HG03469 (cell line): Measurements from ENCODE around the gene ACVR2A.

Source experiments
- ATAC-seq: cut with Tn5 transposase; IDR thresholded peaks from one replicate; pipeline ENCODE4 v1.9.1; 2021; ENCODE audit warnings: mild to moderate bottlenecking, moderate library complexity, moderate number of reproducible peaks; ENCODE audit not compliant: unreplicated experiment

Gene ACVR2A

DNA sequence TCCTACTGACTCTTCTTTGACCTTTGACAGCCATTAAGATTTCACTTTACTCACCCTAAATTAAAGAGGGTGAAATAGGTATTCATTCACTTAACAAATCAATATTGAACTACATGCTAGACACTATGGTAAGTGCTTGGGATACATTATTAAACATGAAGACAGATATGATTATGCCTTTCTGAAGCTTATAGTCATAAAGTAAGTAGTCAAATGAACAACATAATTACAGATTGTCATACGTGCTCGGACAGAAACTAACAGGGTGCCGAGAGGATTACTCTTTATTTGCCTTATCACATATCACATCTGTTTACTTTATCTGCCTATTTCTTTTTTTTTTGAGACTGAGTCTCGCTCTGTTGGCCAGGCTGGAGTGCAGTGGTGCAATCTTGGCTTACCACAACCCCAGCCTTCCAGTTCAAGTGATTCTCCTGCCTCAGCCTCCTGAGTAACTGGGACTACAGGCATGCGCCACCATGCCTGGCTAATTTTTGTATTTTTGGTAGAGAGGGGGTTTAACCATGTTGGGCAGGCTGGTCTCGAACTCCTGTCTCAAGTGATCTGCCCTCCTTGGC is 9.8 kb downstream of the ACVR2A start:
- no peak for ATAC-seq

DNA sequence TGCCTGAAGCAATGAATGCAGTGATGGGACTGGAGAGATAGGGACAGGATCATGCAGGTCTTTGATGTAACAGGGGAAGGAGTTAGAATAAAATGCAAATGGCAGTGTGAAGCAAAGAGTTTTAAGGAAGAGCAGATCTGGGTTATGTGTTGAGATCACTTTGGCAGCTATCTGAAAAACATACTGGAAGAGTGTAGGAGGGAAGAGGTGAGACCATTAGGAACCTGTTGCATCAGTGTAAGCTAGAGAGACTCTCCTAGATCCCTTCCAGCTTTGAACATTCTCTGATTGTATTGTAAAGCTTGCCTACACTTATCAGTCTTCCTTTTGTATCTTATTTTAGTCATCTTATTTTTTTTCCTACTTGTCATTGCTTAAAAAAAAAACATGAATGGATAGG is 10.5 kb downstream of the ACVR2A start:
- ATAC-seq = no peak

DNA sequence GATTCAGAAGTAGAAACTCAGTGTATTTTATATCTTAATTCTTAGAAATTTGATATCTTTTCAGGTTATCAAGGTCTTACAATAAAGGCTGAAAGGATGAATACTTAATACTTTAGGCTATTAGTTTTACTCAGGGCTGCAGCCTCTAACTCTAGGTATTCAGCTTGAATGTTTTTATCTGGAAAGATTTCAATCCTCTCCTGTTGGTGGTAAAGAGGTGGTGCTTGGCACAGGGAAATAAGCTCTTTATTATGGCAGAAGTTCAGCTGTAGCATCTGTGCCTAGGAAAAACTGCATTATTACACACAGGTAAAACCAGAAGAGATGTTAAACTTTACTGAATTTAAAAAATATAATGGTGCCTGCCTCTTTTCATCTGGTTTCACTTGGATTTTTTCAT is 11.1 kb downstream of the ACVR2A start:
- no peak for ATAC-seq

DNA sequence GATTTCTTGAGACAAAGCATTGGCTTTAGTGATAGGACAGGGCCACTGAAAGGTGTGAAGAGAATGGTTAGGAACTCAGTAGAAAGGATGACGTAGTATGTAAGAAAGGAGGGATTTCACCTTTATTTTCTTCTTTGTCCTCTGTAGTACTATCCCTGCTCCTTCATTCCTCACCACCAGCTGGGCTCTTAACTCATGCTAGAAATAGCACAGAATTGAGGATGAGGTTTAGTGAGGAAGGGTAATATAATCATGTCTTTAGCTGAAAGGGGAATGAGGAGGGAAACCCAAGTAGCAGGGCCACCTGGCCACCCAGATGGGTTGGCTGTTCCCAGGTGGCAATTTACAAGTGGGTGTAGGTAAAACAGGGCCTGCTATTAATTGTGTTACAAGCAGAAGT is 15.2 kb downstream of the ACVR2A start:
- ATAC-seq = no peak

DNA sequence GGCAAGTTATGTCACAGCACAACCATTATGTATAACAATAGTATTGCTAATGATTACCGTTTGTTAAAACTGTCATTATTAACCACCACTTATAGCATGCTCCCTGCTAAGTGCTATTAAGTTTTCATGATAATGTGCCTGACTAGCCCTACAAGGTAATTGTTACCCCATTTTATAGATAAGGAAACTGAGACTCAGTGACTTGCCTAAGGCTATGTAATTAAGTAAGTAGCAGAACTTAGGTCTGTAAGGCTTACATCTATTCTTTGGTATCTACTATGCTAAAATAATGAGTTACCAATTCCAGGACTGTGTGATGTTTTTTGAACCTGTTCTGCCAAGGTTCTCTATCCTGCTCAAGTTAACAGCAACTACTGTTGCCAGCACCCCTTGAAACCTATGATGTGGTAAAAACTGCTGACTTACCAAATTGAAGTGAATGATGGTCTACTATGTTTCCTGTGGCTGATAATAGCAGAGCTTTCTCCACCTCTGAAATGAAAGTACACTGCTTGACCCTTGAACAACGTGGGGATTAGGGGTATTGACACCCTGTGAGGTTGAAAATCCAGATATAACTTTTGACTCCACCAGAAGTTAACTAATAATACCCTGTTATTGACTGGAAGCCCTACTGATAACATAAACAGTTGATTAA is 18.2 kb downstream of the ACVR2A start:
- no peak for ATAC-seq

DNA sequence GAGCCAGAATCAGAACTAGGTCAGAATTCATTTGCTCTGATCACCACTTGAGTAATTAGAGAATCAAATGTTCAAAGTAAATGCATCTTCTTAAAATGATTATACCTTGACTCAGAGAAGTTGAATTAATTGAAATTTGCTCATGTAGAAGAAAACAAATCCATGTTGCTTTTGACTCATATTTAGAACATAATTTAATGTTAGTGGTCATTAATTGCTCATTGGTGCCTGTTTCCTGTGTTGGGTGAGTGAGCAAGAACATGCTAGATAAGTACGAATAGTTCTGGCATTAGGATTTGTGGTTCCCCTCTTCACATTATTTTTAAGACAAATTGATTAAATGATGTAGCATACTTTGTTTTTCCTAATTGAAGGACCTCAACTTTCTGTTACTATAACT is 19.0 kb downstream of the ACVR2A start:
- ATAC-seq = no peak

DNA sequence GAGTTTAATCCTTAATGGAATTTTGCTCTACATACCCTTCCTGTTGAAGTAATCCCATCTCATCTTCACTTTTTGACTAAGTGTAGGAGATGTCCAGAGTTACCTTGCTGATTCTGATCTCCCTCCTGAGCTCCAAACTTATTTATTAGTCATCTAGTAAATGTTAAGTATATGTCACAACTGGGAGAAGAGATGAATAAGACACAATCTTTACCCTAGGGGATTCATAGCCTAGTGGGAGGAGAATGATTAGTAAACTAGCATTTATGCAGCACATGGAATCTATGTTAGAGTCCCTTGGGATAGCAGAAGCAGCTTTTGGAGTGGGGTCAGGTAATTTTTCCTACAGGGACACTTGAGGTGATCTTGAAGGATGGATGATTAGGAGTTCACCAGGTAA is 20.7 kb downstream of the ACVR2A start:
- ATAC-seq = no peak

DNA sequence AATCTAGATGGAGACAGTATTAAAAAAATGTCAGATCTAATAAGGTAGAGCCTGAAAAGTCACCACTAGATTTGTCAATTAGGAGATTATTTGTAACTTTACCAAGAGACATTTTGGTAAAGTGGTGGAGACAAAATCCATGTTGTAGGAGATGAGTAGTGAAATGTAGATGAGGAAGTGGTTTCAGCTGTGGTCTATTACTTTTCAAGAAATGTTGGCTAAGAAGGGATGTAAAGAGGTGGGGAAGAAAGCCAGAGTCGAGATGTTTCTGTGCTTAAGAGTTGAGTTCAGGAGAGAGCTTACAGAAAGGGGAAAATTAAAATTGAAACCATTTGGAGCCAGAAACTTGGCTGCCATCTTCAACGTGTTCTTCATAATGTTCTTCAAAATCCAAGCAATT is 22.2 kb downstream of the ACVR2A start:
- no peak for ATAC-seq

DNA sequence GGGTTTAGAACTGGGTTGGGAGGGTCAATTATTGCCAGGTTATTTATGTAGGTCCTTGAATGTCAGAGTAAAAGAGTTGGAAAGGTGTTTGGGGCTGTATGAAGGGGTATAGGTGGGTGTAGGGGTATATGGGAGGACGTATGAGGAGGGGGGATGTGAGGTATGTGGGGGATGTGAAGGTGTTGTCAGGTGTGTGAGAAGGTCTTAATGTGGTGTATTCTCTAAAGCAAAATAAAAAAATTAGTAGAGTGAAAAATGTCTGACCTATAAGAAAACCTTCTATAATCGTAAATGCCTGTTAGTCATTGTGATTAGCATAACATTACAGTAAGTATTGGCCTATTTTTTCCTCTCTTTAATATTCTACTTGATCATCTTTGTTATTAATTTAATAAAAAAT is 25.1 kb downstream of the ACVR2A start:
- ATAC-seq = no peak

DNA sequence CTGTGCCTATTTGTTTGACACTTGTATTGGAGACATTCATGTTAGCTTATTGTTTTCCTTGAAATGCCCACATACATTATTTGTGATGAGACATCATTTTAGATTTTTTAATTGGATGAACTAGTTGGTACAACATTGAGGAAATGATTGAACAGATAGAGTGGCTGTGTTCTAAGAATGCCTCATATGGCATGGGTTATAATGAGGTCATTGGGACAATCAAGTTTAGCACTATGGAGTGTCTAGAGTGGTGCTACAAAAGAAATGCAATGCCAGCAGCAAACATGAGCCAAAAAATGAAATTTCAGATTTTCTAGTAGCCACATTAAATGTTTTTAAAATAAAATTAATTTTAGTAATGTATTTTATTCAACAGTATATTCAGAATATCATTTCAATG is 28.1 kb downstream of the ACVR2A start:
- no peak for ATAC-seq

DNA sequence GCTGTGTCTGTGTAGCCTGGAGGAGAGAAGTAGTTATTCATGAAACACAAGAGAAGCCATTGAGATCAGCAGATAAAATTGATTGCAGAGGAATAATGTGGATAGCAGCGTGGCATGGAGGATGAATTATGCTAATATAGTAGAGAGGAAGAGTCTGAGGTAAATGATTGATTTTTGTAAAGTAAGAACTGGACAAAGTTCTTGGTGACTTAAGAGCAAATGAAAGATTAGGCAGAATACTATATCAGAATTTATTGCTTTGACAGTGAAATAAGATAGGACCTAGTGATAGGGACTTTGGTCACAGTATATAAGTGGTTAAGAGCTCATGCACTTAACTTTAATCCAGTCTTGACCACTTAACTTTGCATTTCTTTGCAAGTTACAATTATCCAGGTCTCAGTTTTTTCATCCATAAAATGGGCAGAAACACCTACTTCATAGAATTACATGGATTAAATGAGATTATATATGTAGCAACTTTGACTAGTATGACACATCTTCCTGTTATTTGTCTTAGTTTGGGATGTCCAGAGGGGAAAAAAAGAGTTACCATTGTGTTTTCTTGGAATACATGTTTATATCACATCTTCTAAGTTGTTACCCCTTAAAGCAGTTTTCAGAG is 29.1 kb downstream of the ACVR2A start:
- ATAC-seq = no peak

DNA sequence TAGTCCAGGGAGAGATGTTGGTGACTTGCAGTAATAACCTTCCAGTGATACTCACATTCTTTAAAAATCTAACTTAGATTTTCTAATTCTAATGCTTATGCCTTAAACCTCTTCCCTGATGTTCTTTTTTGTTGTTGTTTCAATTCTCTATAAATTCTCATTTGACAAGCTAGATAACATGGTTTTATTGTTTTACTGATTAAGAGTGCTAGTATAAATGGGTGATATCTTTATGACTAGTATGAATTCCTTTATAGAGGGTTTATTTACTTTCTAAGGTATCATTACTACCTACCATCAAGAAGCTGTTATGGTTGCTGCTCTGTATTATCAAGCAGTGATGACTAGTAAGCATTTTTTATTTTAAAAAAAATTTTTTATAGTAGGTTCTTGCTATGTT is 35.0 kb downstream of the ACVR2A start:
- ATAC-seq = no peak

DNA sequence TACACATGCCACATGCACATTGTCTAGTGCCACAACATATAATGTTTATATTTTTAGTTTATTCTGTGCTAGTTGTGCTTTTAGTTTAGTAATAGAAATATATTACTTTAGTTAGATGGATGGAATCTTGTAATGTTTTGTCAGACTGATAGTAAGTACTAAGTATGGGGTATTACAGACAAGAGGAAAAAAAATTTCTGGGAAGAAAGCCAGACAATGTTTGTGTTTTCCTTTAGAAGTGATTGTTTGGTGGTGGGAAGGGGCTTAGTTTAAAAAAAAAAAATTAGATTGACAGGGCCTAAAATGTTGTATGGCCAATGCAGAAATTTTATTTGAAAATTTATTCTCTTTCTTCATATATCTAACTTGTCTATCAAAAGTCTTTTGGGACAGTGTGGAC is 37.8 kb downstream of the ACVR2A start:
- no peak for ATAC-seq

DNA sequence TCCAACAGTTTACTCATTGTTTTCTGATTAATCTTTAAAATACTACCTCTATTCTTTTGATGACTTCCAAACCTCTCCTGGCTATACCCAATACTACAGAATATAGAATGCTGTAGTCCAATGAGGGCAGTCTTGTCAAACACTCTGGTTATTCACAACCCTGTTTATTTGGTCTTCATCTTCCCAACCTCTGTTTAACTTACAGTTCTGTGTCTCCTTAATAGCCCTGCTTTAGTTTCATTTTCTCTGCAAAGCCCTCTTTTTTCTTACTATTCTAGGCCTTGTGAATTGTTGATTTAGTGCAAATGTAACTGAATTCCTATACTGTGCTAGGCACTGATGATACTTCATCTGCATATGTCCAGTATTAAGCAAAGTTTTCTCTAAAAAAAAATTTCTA is 40.0 kb downstream of the ACVR2A start:
- no peak for ATAC-seq

DNA sequence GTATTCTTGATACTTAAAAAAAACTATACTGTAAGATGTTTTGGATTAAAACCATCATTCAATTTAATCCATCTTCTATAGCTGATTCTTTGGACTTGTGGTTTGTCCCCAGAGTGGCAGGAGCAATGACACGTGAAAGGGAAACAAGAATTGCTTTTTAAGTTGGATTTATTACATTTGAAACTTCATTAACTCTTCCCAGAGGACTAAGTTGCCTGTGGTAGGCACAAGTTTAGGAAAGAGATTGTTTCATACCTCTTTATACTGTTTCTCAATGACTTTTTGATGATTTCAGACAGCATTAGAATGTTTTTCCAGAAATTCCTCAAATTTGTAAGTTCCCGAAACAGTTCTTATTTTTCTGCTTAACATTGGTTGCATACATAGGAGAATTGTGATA is 41.3 kb downstream of the ACVR2A start:
- ATAC-seq = no peak

DNA sequence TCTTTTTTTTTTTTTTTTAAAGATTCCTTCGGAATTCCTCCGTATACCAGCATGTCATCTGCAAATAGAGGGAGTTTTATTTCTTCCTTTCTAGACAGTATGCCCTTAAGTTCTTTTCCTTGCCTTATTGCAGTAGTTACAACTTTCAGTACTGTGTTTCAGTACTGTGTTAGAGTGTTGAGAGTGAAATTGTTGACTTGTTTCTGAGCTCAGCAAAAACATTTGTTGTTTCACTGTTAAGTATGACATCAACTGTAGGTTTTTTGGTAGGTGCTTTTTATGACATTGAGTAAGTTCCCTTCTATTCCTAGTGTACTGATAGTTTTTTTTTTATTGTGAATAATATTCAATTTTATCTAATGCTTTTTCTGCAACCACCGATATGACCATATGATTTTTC is 43.9 kb downstream of the ACVR2A start:
- ATAC-seq = no peak

DNA sequence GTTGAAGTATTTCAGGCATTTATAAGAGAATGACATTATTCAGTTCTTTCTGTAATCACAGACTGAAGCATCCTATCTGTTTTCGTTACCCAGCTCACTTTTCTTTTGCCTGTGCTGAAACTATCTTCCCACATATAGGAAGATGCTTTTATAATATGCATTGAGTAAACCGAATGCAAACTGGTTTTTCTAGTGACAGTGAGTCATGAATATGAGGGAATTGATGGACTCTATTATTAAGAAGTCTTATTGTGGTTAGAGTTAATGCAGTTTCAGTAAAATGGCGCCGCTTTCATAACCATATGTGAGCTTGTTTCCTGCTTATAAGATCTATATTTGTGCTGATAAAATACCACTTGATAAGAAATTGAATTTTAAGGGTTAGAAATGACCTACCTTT is 59.2 kb downstream of the ACVR2A start:
- ATAC-seq = no peak

DNA sequence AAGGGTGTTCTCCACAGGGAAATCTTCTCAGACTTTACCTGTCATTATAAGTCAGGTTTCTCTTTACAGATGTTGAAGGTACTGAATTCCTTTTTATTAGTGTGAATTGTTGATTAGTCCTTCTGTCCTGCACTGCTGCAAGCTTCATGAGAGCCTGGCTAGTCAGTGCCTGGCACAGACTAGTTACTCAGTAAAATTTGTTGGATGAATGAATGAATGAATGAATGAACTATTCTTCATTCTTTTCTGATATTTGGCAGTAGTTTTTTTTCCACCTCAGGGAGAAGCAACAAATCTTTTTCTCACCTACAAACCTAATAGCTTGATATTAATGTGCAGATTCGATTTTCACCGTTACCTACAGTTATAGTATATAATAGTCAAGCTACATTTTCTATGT is 64.3 kb downstream of the ACVR2A start:
- ATAC-seq = no peak

DNA sequence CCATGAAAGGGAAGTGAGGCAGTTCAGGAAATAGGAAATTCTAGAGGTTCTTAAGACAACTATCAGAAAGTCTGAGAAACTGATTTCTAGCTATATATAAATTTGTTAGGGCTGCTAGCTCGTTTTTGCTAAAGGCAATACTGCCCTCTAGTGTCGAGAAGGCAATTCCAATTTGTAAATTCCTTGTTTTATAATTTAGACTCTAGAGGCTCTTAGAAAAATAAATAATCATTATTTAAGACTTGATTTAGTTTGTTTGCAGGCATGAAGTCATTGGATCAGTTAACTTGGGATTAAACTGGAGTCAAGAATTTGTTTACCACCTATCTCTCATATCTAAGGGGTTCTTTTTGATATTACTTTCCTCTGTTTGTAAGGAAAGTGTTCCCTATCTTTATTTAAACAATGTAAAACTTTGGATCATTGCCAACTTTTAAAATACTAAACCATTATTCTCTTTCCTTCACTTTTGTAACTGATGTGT is 66.2 kb downstream of the ACVR2A start:
- ATAC-seq = no peak

DNA sequence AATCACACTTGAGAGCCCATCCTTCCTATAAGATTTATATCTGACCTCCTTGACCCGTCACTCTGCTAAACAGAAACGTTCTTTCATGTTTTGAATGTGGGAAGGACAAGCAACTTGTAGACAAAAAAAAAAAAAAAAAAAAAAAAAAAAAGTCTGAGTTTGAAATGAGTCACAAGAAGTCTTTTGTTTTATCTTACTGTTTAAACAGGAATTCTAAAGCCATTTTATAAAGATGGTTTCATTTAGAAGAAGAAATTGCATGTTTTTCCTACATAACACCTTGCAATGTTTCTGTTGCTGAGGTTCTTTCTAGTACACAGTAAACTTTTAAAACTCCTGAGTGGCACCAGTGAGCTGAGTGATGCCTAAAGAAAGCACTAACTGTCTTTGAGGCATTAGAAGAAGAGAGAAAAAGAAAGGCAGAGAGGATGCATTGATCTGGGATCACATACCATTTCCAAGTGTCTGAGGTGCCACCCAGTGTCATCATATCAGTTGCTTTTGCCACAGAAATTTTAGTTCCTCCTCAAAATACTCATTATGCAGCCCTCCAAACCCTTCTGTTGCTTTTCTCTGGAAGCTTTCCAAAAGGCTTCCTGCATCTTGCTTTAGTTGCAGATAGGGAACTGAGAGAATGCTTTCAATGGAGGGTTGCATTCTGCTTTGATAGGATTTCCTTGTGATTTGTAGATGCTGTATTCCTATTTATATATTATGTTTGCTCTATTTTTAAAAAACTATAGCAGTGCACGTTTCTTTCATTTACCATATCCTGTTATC is 69.1 kb downstream of the ACVR2A start:
- no peak for ATAC-seq

DNA sequence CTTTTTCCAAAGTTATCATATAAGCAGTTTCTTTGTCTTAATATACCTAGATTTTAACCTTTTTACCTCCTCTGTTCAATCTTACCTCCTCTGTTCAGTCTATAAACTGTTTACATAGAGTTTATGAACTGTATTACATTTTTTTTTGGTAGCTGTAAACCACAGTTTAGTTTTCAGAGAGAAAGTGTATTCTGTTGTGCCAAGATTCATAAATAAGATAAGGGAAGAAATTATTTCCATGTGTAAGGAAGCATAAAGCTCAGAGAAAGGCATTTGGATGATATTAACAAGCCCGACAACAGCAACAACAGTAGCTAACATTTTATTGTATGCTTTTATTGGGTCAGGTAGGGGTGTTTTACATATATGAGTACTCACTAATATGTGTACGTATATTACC is 71.2 kb downstream of the ACVR2A start:
- ATAC-seq = no peak

DNA sequence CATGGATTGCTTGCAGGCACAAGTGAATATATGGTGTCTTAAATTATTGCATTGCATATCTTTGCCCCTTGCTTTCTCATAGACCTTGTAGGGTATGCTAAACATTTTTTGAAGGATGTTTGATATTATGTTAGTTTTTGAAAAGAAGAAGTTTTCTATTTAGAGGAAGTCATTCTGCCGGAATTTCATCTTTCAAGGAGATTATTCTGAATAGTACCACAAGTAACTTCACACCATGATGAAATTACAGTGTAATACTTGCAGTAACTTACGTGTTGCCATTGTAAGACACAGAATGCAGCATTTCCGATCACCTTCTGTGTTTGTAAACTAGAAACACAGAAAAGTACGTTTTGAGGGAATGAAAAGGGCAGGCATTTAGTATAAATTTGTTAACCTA is 71.9 kb downstream of the ACVR2A start:
- ATAC-seq = no peak
